Measurements from ENCODE around the gene GNAS-AS1.

Gene GNAS-AS1

DNA sequence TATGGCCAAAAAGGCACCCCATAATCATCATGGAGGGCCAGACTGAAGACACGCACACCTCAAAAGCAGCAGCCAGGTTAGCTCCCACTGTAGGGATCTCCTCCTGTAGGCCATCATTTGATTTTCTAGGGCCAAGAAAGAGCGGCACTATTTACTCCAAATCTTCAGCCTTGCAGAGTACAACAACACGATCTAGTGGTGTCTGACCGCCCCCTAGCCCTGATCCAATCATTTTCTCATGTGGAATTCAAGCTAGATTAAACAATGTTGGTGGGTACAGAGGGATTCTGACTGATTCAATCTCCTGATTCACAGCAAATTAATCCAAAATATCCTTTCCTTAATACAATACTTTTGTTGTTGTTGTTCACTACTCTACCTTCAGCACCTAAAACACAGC, 12.5 kb downstream of the GNAS-AS1 start:
- Histone ChIP-seq H3K4me3 (replicated peaks; ENCODE audit: insufficient read depth, low read length) (no peak overlapping the region), H3K27me3 (ENCODE audit: insufficient read depth, poor library complexity, severe bottlenecking) (peaks cover 33% of the 10 kb centered on the region), H3K27ac (replicated peaks) (no peak overlapping the region)
- TF ChIP-seq GABPA (IDR thresholded peaks at IDR 0.05; ENCODE audit: low read depth) (no peak), SPI1 (IDR thresholded peaks at IDR 0.05; ENCODE audit: borderline replicate concordance, low read depth) (no peak), POLR2AphosphoS5 (IDR thresholded peaks at IDR 0.05; ENCODE audit: low read depth) (no peak)
- TF ChIP-seq, protein P1, sequence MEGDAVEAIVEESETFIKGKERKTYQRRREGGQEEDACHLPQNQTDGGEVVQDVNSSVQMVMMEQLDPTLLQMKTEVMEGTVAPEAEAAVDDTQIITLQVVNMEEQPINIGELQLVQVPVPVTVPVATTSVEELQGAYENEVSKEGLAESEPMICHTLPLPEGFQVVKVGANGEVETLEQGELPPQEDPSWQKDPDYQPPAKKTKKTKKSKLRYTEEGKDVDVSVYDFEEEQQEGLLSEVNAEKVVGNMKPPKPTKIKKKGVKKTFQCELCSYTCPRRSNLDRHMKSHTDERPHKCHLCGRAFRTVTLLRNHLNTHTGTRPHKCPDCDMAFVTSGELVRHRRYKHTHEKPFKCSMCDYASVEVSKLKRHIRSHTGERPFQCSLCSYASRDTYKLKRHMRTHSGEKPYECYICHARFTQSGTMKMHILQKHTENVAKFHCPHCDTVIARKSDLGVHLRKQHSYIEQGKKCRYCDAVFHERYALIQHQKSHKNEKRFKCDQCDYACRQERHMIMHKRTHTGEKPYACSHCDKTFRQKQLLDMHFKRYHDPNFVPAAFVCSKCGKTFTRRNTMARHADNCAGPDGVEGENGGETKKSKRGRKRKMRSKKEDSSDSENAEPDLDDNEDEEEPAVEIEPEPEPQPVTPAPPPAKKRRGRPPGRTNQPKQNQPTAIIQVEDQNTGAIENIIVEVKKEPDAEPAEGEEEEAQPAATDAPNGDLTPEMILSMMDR (IDR thresholded peaks at IDR 0.05; ENCODE audit: insufficient read depth, low read length), result no peak
- TF ChIP-seq, protein P2, sequence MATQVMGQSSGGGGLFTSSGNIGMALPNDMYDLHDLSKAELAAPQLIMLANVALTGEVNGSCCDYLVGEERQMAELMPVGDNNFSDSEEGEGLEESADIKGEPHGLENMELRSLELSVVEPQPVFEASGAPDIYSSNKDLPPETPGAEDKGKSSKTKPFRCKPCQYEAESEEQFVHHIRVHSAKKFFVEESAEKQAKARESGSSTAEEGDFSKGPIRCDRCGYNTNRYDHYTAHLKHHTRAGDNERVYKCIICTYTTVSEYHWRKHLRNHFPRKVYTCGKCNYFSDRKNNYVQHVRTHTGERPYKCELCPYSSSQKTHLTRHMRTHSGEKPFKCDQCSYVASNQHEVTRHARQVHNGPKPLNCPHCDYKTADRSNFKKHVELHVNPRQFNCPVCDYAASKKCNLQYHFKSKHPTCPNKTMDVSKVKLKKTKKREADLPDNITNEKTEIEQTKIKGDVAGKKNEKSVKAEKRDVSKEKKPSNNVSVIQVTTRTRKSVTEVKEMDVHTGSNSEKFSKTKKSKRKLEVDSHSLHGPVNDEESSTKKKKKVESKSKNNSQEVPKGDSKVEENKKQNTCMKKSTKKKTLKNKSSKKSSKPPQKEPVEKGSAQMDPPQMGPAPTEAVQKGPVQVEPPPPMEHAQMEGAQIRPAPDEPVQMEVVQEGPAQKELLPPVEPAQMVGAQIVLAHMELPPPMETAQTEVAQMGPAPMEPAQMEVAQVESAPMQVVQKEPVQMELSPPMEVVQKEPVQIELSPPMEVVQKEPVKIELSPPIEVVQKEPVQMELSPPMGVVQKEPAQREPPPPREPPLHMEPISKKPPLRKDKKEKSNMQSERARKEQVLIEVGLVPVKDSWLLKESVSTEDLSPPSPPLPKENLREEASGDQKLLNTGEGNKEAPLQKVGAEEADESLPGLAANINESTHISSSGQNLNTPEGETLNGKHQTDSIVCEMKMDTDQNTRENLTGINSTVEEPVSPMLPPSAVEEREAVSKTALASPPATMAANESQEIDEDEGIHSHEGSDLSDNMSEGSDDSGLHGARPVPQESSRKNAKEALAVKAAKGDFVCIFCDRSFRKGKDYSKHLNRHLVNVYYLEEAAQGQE (IDR thresholded peaks at IDR 0.05; ENCODE audit: insufficient replicate concordance, low read depth), result no peak
- DNase-seq (ENCODE audit: low read depth in 1 of 2, low spot score in 1 of 2), result no peak

DNA sequence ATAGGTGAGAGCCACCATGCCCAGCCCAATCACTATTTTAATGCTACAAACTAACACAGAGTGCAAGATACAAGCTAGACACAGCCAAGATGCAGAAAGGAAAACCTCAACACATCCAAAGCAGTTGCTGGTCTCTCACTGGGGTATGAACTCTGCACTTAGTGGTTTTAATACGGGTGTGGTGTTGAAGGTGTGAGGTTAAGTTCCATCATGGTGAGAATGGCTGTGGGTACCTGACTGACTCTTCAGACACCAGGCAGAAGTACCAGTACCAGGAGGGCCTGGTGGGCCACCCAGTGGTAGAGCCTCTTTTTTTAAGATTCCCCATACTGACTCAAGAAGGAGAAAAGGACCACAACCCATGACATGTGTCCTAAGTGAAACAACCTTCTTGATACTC, 13.0 kb downstream of the GNAS-AS1 start:
- Histone ChIP-seq H3K27ac (replicated peaks) (no peak overlapping the region), H3K27me3 (ENCODE audit: insufficient read depth, poor library complexity, severe bottlenecking) (peaks cover 32% of the 10 kb centered on the region), H3K4me3 (replicated peaks; ENCODE audit: insufficient read depth, low read length) (no peak overlapping the region)
- no peak for DNase-seq (ENCODE audit: low read depth in 1 of 2, low spot score in 1 of 2)
- TF ChIP-seq, protein P1 (IDR thresholded peaks at IDR 0.05; ENCODE audit: insufficient read depth, low read length), result no peak
- TF ChIP-seq POLR2AphosphoS5 (IDR thresholded peaks at IDR 0.05; ENCODE audit: low read depth) (no peak), SPI1 (IDR thresholded peaks at IDR 0.05; ENCODE audit: borderline replicate concordance, low read depth) (no peak), GABPA (IDR thresholded peaks at IDR 0.05; ENCODE audit: low read depth) (no peak)
- TF ChIP-seq, protein P2 (IDR thresholded peaks at IDR 0.05; ENCODE audit: insufficient replicate concordance, low read depth), result no peak

DNA sequence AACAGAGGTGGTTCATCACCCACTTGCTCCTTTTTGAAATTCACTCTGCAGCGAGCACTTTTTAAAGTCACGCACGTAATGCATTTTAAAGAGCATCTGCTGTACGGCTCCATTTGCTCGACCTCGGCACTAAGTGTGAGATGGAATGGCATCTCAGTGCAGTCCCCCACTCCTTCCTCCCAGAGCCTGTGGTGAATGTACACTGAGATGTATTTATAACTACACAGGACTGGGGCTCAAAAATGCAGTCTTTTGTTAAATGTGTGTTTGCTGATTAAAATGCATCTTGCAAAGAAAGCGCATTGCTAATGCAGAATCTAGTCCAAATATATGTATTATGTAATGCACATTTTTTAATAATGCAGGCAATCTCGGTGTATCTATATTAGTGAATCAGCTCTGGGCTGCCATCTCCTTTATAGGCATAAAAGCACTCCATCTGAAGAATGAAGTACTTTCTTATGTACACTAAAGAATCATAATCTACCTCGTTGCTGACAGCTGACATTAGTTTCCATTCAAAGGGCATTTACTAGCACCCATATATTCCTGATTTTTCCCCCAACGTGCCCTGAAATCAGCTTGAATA, 14.0 kb downstream of the GNAS-AS1 start:
- no peak overlapping the region for H3K27ac ChIP-seq (replicated peaks)
- DNase-seq (ENCODE audit: low read depth in 1 of 2, low spot score in 1 of 2), result no peak
- peaks cover 24% of the 10 kb centered on the region for H3K27me3 ChIP-seq (ENCODE audit: insufficient read depth, poor library complexity, severe bottlenecking)
- TF ChIP-seq SPI1 (IDR thresholded peaks at IDR 0.05; ENCODE audit: borderline replicate concordance, low read depth), result no peak
- TF ChIP-seq, protein P1 (IDR thresholded peaks at IDR 0.05; ENCODE audit: insufficient read depth, low read length), result no peak
- TF ChIP-seq, protein P2 (IDR thresholded peaks at IDR 0.05; ENCODE audit: insufficient replicate concordance, low read depth), result no peak
- H3K4me3 ChIP-seq (replicated peaks; ENCODE audit: insufficient read depth, low read length), result no peak overlapping the region
